Measurements from ENCODE around the gene WDR49. TPM values are rescaled to one million over a fixed set of nuclear protein-coding genes. Genes with fewer than 3 reads are reported as not detected.

WDR49 gene
- total RNA-seq, 1 donor from 2014 or later: not detected

DNA sequence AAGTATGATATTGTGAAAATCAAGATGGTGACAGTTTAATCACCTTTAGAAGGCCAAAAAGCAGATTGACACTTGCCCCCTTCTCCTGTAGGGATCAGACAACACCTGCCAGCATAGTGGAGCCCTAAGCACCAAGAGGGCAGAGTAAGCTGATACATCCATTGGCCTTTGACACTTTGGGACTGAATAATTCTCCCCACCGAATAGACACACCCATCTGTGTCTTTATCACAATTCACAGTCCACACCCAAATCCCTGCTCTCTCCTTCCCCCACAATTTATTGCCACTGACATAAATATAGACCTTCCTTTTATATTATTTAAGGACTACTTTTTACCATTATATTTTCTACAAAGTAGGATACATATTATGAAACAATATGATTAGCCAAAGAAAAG is 3.1 kb upstream of the WDR49 start:
- Histone ChIP-seq H3K27me3 (no peaks in the 10 kb centered on the region), H3F3A (ENCODE audit: low read depth) (peaks cover 14% of the 10 kb centered on the region), H3K27ac (no peak overlapping the region), H4K20me1 (ENCODE audit: low read depth) (peaks cover 3% of the 10 kb centered on the region), H3K4me3 (no peak overlapping the region), H3K4me2 (no peak overlapping the region), H2AFZ (replicated peaks) (no peak overlapping the region), H3K4me1 (peaks cover 27% of the 10 kb centered on the region), H3K79me2 (ENCODE audit: low read depth) (no peaks in the 10 kb centered on the region), H3K36me3 (no peaks in the 10 kb centered on the region), H3K9me3 (ENCODE audit: low read depth) (no peaks in the 10 kb centered on the region), H3K9ac (no peak overlapping the region)
- Mint-ChIP-seq H3K4me3 (peak overlapping the region; percentile 41), H3K27me3 (ENCODE audit: insufficient read depth, low read depth) (peaks cover 3% of the 10 kb centered on the region), H3K27ac (peak overlapping the region; percentile 79), H3K4me1 (peaks cover 47% of the 10 kb centered on the region), H3K9me3 (no peaks in the 10 kb centered on the region), H3K36me3 (peaks cover under 1% of the 10 kb centered on the region)
- TF ChIP-seq EZH2 (IDR thresholded peaks at IDR 0.05) (no peak), EZH2phosphoT487 (IDR thresholded peaks at IDR 0.05) (no peak)
- TF ChIP-seq, protein P1, sequence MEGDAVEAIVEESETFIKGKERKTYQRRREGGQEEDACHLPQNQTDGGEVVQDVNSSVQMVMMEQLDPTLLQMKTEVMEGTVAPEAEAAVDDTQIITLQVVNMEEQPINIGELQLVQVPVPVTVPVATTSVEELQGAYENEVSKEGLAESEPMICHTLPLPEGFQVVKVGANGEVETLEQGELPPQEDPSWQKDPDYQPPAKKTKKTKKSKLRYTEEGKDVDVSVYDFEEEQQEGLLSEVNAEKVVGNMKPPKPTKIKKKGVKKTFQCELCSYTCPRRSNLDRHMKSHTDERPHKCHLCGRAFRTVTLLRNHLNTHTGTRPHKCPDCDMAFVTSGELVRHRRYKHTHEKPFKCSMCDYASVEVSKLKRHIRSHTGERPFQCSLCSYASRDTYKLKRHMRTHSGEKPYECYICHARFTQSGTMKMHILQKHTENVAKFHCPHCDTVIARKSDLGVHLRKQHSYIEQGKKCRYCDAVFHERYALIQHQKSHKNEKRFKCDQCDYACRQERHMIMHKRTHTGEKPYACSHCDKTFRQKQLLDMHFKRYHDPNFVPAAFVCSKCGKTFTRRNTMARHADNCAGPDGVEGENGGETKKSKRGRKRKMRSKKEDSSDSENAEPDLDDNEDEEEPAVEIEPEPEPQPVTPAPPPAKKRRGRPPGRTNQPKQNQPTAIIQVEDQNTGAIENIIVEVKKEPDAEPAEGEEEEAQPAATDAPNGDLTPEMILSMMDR (IDR thresholded peaks at IDR 0.05): no peak
- DNase-seq (ENCODE audit: low spot score): no peak

DNA sequence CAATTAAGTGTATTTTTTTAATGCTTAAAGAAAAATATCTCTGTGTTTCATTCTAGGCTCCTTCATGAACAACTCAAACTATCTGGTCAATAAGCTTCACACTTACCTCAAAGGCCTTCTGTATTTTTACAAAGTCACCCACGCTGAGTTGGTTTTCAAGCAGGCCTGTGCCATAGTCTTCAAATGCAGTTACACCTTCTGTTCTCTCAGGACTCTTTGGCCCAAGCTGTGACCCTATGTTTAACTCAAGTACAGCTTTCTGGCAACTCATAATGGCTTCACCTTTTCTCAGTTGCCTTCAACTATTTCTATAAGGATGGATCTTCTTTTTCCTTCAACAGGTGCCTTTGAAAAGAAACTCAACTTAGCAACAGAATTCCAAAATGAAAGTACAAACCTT is 587 bp downstream of the WDR49 start:
- H3F3A ChIP-seq (ENCODE audit: low read depth): peaks cover 12% of the 10 kb centered on the region
- DNase-seq (ENCODE audit: low spot score): no peak
- no peak overlapping the region for H3K4me3 ChIP-seq
- H4K20me1 ChIP-seq (ENCODE audit: low read depth): no peaks in the 10 kb centered on the region
- no peak overlapping the region for H3K27ac ChIP-seq
- no peaks in the 10 kb centered on the region for H3K9me3 ChIP-seq (ENCODE audit: low read depth)
- no peak overlapping the region for H3K9ac ChIP-seq
- Mint-ChIP-seq H3K9me3 (no peaks in the 10 kb centered on the region), H3K27ac (peak overlapping the region; percentile 99), H3K4me3 (peak overlapping the region; percentile 18), H3K4me1 (peaks cover 43% of the 10 kb centered on the region), H3K27me3 (ENCODE audit: insufficient read depth, low read depth) (no peaks in the 10 kb centered on the region), H3K36me3 (peaks cover 15% of the 10 kb centered on the region)
- H3K4me2 ChIP-seq: no peak overlapping the region
- no peaks in the 10 kb centered on the region for H3K79me2 ChIP-seq (ENCODE audit: low read depth)
- no peak for TF ChIP-seq EZH2 (IDR thresholded peaks at IDR 0.05)
- TF ChIP-seq, protein P1 (IDR thresholded peaks at IDR 0.05): no peak
- TF ChIP-seq EZH2phosphoT487 (IDR thresholded peaks at IDR 0.05): no peak
- H2AFZ ChIP-seq (replicated peaks): no peak overlapping the region
- H3K36me3 ChIP-seq: no peaks in the 10 kb centered on the region
- peaks cover 25% of the 10 kb centered on the region for H3K4me1 ChIP-seq
- no peaks in the 10 kb centered on the region for H3K27me3 ChIP-seq

DNA sequence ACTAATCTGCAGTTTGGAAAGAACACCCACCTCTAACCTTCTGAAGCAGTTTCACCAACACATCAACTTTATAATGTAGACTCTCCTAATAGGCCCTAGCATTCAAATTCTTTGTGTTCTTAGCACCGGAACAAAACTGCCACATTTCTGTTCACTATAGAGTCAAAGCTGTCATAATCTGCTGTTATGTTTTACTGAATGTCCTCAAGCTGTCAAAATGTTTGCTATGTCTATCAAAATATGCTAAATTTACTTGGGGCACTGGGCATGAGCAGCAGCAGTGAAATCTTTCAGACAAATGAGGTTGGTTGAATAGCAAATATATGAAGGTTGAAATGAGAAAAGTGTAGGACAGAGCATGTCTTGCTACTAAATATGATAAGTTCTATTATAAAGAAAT is 1.9 kb downstream of the WDR49 start:
- Histone ChIP-seq H3K4me2 (no peak overlapping the region), H3K36me3 (no peaks in the 10 kb centered on the region), H3K27ac (no peak overlapping the region), H2AFZ (replicated peaks) (no peak overlapping the region), H3K27me3 (no peaks in the 10 kb centered on the region), H3F3A (ENCODE audit: low read depth) (no peaks in the 10 kb centered on the region), H4K20me1 (ENCODE audit: low read depth) (no peaks in the 10 kb centered on the region), H3K9ac (no peak overlapping the region), H3K9me3 (ENCODE audit: low read depth) (no peaks in the 10 kb centered on the region), H3K4me3 (no peak overlapping the region), H3K4me1 (peaks cover 13% of the 10 kb centered on the region), H3K79me2 (ENCODE audit: low read depth) (no peaks in the 10 kb centered on the region)
- Mint-ChIP-seq H3K4me3 (no peak overlapping the region), H3K4me1 (peaks cover 32% of the 10 kb centered on the region), H3K27me3 (ENCODE audit: insufficient read depth, low read depth) (no peaks in the 10 kb centered on the region), H3K9me3 (no peaks in the 10 kb centered on the region), H3K36me3 (peaks cover 17% of the 10 kb centered on the region), H3K27ac (no peak overlapping the region)
- TF ChIP-seq EZH2 (IDR thresholded peaks at IDR 0.05): no peak
- no peak for TF ChIP-seq EZH2phosphoT487 (IDR thresholded peaks at IDR 0.05)
- TF ChIP-seq, protein P1 (IDR thresholded peaks at IDR 0.05): no peak
- no peak for DNase-seq (ENCODE audit: low spot score)
